Cardiac fibroblast (primary cell): ENCODE results near the gene NAGA.

ENCODE experiments used
- DNase-seq, 2 donors: peaks; one replicate each; pipeline versions ENCODE4 v3.0.0 to v3.0.0-alpha.2; 2010; ENCODE audit warnings: low read depth in 2 of 2
- H3K4me3 ChIP-seq, 2 donors: replicated peaks in 1 of 2; 1 replicate in 1 of 2; 2 replicates in 1 of 2; pipeline ENCODE4 v1.5.1; 2011; ENCODE audit warnings: low read depth in 2 of 2, low read length in 2 of 2, mild to moderate bottlenecking in 2 of 2, moderate library complexity in 1 of 2
- CTCF ChIP-seq: IDR thresholded peaks from one replicate; pipeline ENCODE4 v1.5.1; 2011; ENCODE audit warnings: low read depth, mild to moderate bottlenecking, low read length, inconsistent platforms

NAGA gene

DNA sequence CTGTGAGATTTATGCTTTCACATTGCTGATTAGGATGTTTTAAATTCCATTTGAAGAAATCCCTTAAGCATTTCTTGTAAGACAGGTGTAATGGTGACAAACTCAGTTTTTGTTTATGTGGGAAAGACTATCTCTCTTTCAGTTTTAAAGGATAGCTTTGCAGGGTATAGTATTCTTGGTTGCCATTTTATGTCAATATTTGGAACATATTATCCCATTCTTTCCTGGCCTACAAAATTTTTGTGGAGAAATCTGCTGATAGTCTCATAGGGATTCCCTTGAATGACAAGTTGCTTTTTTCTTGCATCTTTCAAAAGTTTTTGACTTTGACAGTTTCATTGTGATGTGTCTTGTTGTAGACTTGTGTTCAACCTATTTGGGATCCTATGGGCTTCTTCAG is 28.8 kb downstream of the NAGA start:
- no peak for TF ChIP-seq CTCF
- H3K4me3 ChIP-seq = no peak overlapping the region
- no peak for DNase-seq

DNA sequence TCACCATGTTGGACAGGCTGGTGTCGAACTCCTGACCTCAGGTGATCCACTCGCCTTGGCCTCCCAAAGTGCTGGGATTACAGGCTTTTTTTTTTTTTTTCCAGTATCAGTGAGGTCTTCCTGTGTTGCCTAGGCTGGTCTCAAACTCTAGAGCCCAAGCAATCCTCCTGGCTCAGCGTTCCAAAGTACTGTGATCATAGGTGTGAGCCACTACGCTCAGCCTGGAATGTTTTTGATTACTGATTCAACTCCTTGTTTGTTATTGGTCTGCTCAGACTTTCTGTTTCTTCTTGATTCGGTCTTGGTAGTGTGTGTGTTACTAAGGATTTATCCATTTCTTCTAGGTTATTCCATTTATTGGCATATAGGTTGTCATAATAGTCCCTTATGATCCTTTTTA is 31.3 kb downstream of the NAGA start:
- no peak for TF ChIP-seq CTCF
- H3K4me3 ChIP-seq = no peak overlapping the region
- no peak for DNase-seq

- H3K4me3 ChIP-seq = no peak overlapping the region
- DNase-seq = no peak
- no peak for TF ChIP-seq CTCF
These were observed 35.4 kb downstream of the NAGA start for GRCh38 chr22:42035256-42035655.

DNA sequence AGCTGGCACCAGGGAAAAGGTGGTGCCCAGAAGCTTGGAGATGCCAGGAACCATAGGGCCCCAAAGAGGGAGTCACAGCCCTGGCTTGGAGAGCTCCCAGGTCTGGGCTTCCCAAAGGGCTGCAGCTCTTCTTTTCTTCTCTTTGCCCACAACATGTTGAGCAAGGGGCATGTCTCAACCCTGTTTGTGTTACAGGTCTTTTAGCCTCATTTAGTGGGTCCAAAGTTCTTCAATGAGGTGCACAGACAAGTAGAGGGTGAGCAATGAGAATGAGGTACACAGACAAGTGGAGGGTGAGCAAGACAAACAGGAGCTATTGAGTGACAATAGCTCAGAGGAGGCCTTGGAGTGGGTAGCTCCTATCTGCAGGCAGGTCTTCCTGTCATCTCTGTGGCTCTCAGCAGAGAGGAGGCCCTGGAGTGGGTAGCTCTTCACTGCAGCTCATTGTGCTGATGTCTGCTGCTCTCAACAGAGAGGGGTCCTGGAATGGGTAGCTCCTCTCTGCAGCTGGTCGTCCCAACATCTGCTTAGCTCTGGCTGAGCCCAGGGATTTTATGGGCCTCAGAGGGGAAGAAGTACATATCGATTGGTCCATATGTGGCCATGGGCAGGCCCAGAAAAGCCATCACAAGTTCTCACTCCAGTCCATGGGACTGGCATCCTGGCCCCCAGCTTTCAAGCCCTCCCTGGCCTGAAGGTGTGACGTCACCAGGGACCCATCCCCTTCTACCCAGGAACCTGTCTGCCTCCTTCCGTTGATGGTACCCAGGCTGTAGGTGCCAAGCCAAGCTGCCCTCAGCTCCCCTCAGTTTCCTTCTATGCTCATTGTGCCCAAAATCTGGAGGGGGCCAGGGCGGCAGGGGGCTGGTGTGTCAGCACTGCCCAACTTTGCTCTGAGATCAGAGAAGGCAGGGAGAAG is 37.1 kb downstream of the NAGA start:
- no peak for TF ChIP-seq CTCF
- no peak overlapping the region for H3K4me3 ChIP-seq

GRCh38 chr22:42026705-42027104 is 43.9 kb downstream of the NAGA start:
- DNase-seq = no peak
- H3K4me3 ChIP-seq = no peak overlapping the region
- TF ChIP-seq CTCF = no peak

More for the DNA sequence above, 37.1 kb downstream of the NAGA start:
- no peak for DNase-seq

DNA sequence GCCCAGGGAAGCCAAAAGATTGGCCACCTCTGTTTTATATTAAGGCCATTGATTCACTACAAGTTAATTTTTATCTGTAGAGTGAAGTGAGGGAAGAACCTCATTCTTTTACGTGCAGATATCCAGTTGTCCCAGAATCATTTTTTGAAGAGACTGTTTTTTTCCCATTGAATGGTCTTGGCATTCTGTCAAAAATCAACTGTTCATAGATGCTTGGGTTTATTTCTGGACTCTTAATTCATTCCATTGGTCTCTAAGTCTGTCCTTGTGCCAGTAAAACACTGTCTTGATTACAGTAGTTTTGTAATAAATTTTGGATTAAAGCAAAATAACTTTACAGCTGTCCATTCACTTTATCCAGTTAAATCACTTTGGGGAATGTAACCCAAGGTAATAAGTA is 45.2 kb downstream of the NAGA start:
- DNase-seq = no peak
- no peak for TF ChIP-seq CTCF
- H3K4me3 ChIP-seq = no peak overlapping the region
